Endometrial microvascular endothelial cells (primary cell): Measurements from ENCODE around the gene WASF2. TPM values are rescaled to one million over a fixed set of nuclear protein-coding genes. Genes with fewer than 3 reads are reported as not detected.
"Not testable (repeated sequence)": the region's sequence is repeated elsewhere in the genome, so short reads cannot be mapped to it uniquely, and the experiment has no call there.

Experiments used
- in situ Hi-C: cut with HindIII; loops from 2 replicates; pipeline ENCODE4 v1.10.0; 2017; ENCODE audit warnings: low sequenced_read_pairs, low pct_unique_long_range_greater_than_20kb; ENCODE audit errors: inconsistent ontology term
- total RNA-seq: library from RNA; depleted of rRNA; stranded (reverse); fragments of >200 nt; gene quantifications from one replicate; pipeline ENCODE4 v1.2.3, GENCODE V29; 2015; ENCODE audit errors: inconsistent ontology term

Gene WASF2
- total RNA-seq, 1 donor from 2014 or later, result 29.3 TPM

GRCh38 chr1:27503844-27504587 is 14.0 kb upstream of the WASF2 start:
- in situ Hi-C loops, result no loop called here

- in situ Hi-C loops, result no loop called here
Measured at GRCh38 chr1:27503033-27503432, 13.1 kb upstream of the WASF2 start.

- in situ Hi-C loops, result not testable (repeated sequence)
Measured at GRCh38 chr1:27501159-27501558, 11.2 kb upstream of the WASF2 start.

GRCh38 chr1:27499142-27499541 is 9.2 kb upstream of the WASF2 start:
- in situ Hi-C loops, result no loop called here

GRCh38 chr1:27496604-27497155 is 6.7 kb upstream of the WASF2 start:
- in situ Hi-C loops, result no loop called here

- in situ Hi-C loops, result no loop called here
Measured at GRCh38 chr1:27492796-27493195, 2.8 kb upstream of the WASF2 start.

- in situ Hi-C loops, result no loop called here
Measured at GRCh38 chr1:27491748-27492700, 2.1 kb upstream of the WASF2 start.

- in situ Hi-C loops, result no loop called here
Measured at GRCh38 chr1:27489501-27489972, 430 bp downstream of the WASF2 start.

- in situ Hi-C loops, result no loop called here
Measured at GRCh38 chr1:27487966-27488884, 1.7 kb downstream of the WASF2 start.

- in situ Hi-C loops, result no loop called here
Measured at GRCh38 chr1:27485363-27485762, 4.6 kb downstream of the WASF2 start.

- in situ Hi-C loops, result no loop called here
Measured at GRCh38 chr1:27483659-27484058, 6.3 kb downstream of the WASF2 start.

GRCh38 chr1:27481994-27482620 is 7.9 kb downstream of the WASF2 start:
- in situ Hi-C loops, result no loop called here

GRCh38 chr1:27478098-27478497 is 11.9 kb downstream of the WASF2 start:
- in situ Hi-C loops, result no loop called here

- in situ Hi-C loops, result no loop called here
Measured at GRCh38 chr1:27476237-27476636, 13.7 kb downstream of the WASF2 start.

GRCh38 chr1:27475720-27476119 is 14.2 kb downstream of the WASF2 start:
- in situ Hi-C loops, result no loop called here

- in situ Hi-C loops, result no loop called here
Measured at GRCh38 chr1:27473755-27474154, 16.2 kb downstream of the WASF2 start.

GRCh38 chr1:27472098-27472497 is 17.9 kb downstream of the WASF2 start:
- in situ Hi-C loops, result not testable (repeated sequence)

- in situ Hi-C loops, result no loop called here
Measured at GRCh38 chr1:27471477-27471876, 18.5 kb downstream of the WASF2 start.
